ENCODE data around the gene BASP1. TPM values are rescaled to one million over a fixed set of nuclear protein-coding genes. Genes with fewer than 3 reads are reported as not detected.

Gene BASP1
- total and polyA plus RNA-seq, 2 donors (not counting 1 experiment from before 2014, with no cell fraction given), result 53.0 to 66.4 TPM

- Mint-ChIP-seq H3K27me3 (peaks cover 2% of the 10 kb centered on the region), H3K4me3 (no peak overlapping the region), H3K27ac (no peak overlapping the region), H3K9me3 (ENCODE audit: insufficient read depth) (no peaks in the 10 kb centered on the region), H3K4me1 (no peaks in the 10 kb centered on the region)
- H3K4me3 ChIP-seq (ENCODE audit: control extremely low read depth in 1 of 5, extremely low read depth in 1 of 5, insufficient read depth in 1 of 5, low read depth in 2 of 5, low read length in 4 of 5), result no peak overlapping the region
- DNase-seq, result no peak
- H3K27ac ChIP-seq (ENCODE audit: low read length in 2 of 2), result no peak overlapping the region
- no peaks in the 10 kb centered on the region for H4K20me1 ChIP-seq (ENCODE audit: control insufficient read depth, insufficient read depth, low read length, poor library complexity, severe bottlenecking)
- H3K36me3 ChIP-seq (replicated peaks in 1 of 2; ENCODE audit: control extremely low read depth in 1 of 2, control insufficient read depth in 1 of 2, extremely low read depth in 1 of 2, insufficient read depth in 2 of 2, low read length in 1 of 2), result no peaks in the 10 kb centered on the region
- TF ChIP-seq EZH2 (IDR thresholded peaks at IDR 0.05; ENCODE audit: borderline replicate concordance, insufficient read depth, low read depth, low read length, poor library complexity, severe bottlenecking), result no peak
- TF ChIP-seq, protein P1, sequence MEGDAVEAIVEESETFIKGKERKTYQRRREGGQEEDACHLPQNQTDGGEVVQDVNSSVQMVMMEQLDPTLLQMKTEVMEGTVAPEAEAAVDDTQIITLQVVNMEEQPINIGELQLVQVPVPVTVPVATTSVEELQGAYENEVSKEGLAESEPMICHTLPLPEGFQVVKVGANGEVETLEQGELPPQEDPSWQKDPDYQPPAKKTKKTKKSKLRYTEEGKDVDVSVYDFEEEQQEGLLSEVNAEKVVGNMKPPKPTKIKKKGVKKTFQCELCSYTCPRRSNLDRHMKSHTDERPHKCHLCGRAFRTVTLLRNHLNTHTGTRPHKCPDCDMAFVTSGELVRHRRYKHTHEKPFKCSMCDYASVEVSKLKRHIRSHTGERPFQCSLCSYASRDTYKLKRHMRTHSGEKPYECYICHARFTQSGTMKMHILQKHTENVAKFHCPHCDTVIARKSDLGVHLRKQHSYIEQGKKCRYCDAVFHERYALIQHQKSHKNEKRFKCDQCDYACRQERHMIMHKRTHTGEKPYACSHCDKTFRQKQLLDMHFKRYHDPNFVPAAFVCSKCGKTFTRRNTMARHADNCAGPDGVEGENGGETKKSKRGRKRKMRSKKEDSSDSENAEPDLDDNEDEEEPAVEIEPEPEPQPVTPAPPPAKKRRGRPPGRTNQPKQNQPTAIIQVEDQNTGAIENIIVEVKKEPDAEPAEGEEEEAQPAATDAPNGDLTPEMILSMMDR (IDR thresholded peaks at IDR 0.05), result no peak
- POLR2A ChIA-PET, result no interaction called here
- no peak overlapping the region for H2AFZ ChIP-seq (ENCODE audit: insufficient read depth, low read depth, low read length, poor library complexity, severe bottlenecking)
- ATAC-seq (ENCODE audit: low read depth), result no peak
- no peak overlapping the region for H3K9ac ChIP-seq (ENCODE audit: low read length)
- H3K79me2 ChIP-seq (ENCODE audit: control insufficient read depth, insufficient read depth, low read length), result no peaks in the 10 kb centered on the region
- H3K4me1 ChIP-seq (ENCODE audit: control insufficient read depth in 2 of 2, insufficient read depth in 2 of 2, low read length in 2 of 2), result no peaks in the 10 kb centered on the region
- H3K27me3 ChIP-seq (replicated peaks in 1 of 4; ENCODE audit: control extremely low read depth in 1 of 4, control insufficient read depth in 3 of 4, insufficient read depth in 4 of 4, low read length in 3 of 4), result no peaks in the 10 kb centered on the region
- CTCF ChIA-PET, result interaction anchor here (1.6 kb wide), 1 partner anchor 9 kb away, joined by 8 read pairs; no protein-coding TSS in a partner anchor
- WGBS (ENCODE audit: insufficient coverage), result no CpG with 5 or more reads among the region's 3 CpGs
- no peaks in the 10 kb centered on the region for H3K9me3 ChIP-seq (ENCODE audit: control extremely low read depth in 1 of 3, control insufficient read depth in 2 of 3, insufficient read depth in 1 of 3, low read length in 2 of 3)
- no peak overlapping the region for H3K4me2 ChIP-seq (replicated peaks; ENCODE audit: low read depth, low read length, poor library complexity, severe bottlenecking)
- intact Hi-C loops (cut with micrococcal nuclease), result no loop called here
These were observed 34.9 kb upstream of the BASP1 start for GRCh38 chr5:17182494-17182893.

DNA sequence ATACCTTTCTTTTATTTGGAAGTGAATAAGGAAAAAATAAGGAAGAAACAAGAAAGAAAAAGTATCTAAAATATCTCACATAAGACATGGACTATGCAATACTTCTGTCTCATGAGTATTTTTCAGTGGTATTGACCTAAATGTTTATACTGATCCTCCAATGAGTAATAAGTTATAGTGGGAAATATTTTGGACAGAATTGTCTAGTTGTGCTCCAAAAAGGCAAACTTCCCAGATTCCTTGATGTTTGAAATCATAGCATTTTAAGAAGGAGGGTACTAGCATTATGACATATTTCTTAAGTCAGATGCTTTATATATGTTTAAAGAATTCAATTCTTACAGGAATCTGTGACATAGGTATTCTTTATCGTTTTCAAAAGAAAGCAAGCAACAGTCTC lies 34.5 kb upstream of the BASP1 start:
- ChIA-PET POLR2A (no interaction called here), CTCF (interaction anchor here (1.6 kb wide), 1 partner anchor 8 kb away, joined by 8 read pairs; no protein-coding TSS in a partner anchor)
- Histone ChIP-seq H3K79me2 (ENCODE audit: control insufficient read depth, insufficient read depth, low read length) (no peaks in the 10 kb centered on the region), H3K27me3 (replicated peaks in 1 of 4; ENCODE audit: control extremely low read depth in 1 of 4, control insufficient read depth in 3 of 4, insufficient read depth in 4 of 4, low read length in 3 of 4) (no peaks in the 10 kb centered on the region), H3K27ac (ENCODE audit: low read length in 2 of 2) (no peak overlapping the region), H2AFZ (ENCODE audit: insufficient read depth, low read depth, low read length, poor library complexity, severe bottlenecking) (no peak overlapping the region), H3K9me3 (ENCODE audit: control extremely low read depth in 1 of 3, control insufficient read depth in 2 of 3, insufficient read depth in 1 of 3, low read length in 2 of 3) (no peaks in the 10 kb centered on the region), H4K20me1 (ENCODE audit: control insufficient read depth, insufficient read depth, low read length, poor library complexity, severe bottlenecking) (no peaks in the 10 kb centered on the region), H3K4me3 (ENCODE audit: control extremely low read depth in 1 of 5, extremely low read depth in 1 of 5, insufficient read depth in 1 of 5, low read depth in 2 of 5, low read length in 4 of 5) (no peak overlapping the region), H3K4me1 (ENCODE audit: control insufficient read depth in 2 of 2, insufficient read depth in 2 of 2, low read length in 2 of 2) (no peaks in the 10 kb centered on the region), H3K4me2 (replicated peaks; ENCODE audit: low read depth, low read length, poor library complexity, severe bottlenecking) (no peak overlapping the region), H3K36me3 (replicated peaks in 1 of 2; ENCODE audit: control extremely low read depth in 1 of 2, control insufficient read depth in 1 of 2, extremely low read depth in 1 of 2, insufficient read depth in 2 of 2, low read length in 1 of 2) (no peaks in the 10 kb centered on the region), H3K9ac (ENCODE audit: low read length) (no peak overlapping the region)
- Mint-ChIP-seq H3K4me3 (no peak overlapping the region), H3K27ac (no peak overlapping the region), H3K9me3 (ENCODE audit: insufficient read depth) (no peaks in the 10 kb centered on the region), H3K27me3 (peaks cover 2% of the 10 kb centered on the region), H3K4me1 (no peaks in the 10 kb centered on the region)
- TF ChIP-seq EZH2 (IDR thresholded peaks at IDR 0.05; ENCODE audit: borderline replicate concordance, insufficient read depth, low read depth, low read length, poor library complexity, severe bottlenecking), result no peak
- TF ChIP-seq, protein P1 (IDR thresholded peaks at IDR 0.05), result no peak
- no peak for DNase-seq
- no CpG with 5 or more reads among the region's 1 CpG for WGBS (ENCODE audit: insufficient coverage)
- intact Hi-C loops (cut with micrococcal nuclease), result no loop called here
- no peak for ATAC-seq (ENCODE audit: low read depth)

Data from B cell (primary cell).